ENCODE data around the gene ABTB2. TPM values are rescaled to one million over a fixed set of nuclear protein-coding genes. Genes with fewer than 3 reads are reported as not detected.

ABTB2 gene
- total RNA-seq, 1 experiment from 2014 or later = 3.6 TPM

- Mint-ChIP-seq H3K27me3 (ENCODE audit: insufficient read depth, unreplicated experiment) (no peaks in the 10 kb centered on the region), H3K4me3 (ENCODE audit: unreplicated experiment) (no peak overlapping the region), H3K9me3 (ENCODE audit: unreplicated experiment) (no peaks in the 10 kb centered on the region), H3K27ac (ENCODE audit: unreplicated experiment) (no peak overlapping the region), H3K36me3 (ENCODE audit: insufficient read depth, unreplicated experiment) (no peaks in the 10 kb centered on the region), H3K4me1 (ENCODE audit: low read depth, unreplicated experiment) (no peaks in the 10 kb centered on the region)
- CTCF ChIA-PET = no interaction called here
- BruUV-seq (replicated peaks) = no TSS peak
- POLR2A ChIA-PET = no interaction called here
- no peaks in the 10 kb centered on the region for H3K36me3 ChIP-seq (ENCODE audit: control insufficient read depth, insufficient read depth, low read length)
- no peak for DNase-seq
- no peaks in the 10 kb centered on the region for H3K4me1 ChIP-seq
- no peak overlapping the region for H3K4me3 ChIP-seq (ENCODE audit: low read depth, low read length)
- TF ChIP-seq, protein P1, sequence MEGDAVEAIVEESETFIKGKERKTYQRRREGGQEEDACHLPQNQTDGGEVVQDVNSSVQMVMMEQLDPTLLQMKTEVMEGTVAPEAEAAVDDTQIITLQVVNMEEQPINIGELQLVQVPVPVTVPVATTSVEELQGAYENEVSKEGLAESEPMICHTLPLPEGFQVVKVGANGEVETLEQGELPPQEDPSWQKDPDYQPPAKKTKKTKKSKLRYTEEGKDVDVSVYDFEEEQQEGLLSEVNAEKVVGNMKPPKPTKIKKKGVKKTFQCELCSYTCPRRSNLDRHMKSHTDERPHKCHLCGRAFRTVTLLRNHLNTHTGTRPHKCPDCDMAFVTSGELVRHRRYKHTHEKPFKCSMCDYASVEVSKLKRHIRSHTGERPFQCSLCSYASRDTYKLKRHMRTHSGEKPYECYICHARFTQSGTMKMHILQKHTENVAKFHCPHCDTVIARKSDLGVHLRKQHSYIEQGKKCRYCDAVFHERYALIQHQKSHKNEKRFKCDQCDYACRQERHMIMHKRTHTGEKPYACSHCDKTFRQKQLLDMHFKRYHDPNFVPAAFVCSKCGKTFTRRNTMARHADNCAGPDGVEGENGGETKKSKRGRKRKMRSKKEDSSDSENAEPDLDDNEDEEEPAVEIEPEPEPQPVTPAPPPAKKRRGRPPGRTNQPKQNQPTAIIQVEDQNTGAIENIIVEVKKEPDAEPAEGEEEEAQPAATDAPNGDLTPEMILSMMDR (IDR thresholded peaks at IDR 0.05; ENCODE audit: insufficient read depth in 1 of 2, low read depth in 1 of 2, low read length in 1 of 2, severe bottlenecking in 1 of 2, unreplicated experiment in 1 of 2) = no peak
- H3K9me3 ChIP-seq = no peaks in the 10 kb centered on the region
- intact Hi-C loops (cut with micrococcal nuclease; ENCODE audit: unreplicated experiment) = no loop called here
- H3K27me3 ChIP-seq (replicated peaks; ENCODE audit: control insufficient read depth, insufficient read depth, low read length) = no peaks in the 10 kb centered on the region
These were observed 88.8 kb downstream of the ABTB2 start for GRCh38 chr11:34268906-34269430.

GRCh38 chr11:34267417-34267816 is 90.4 kb downstream of the ABTB2 start:
- Mint-ChIP-seq H3K27me3 (ENCODE audit: insufficient read depth, unreplicated experiment) (no peaks in the 10 kb centered on the region), H3K4me3 (ENCODE audit: unreplicated experiment) (no peak overlapping the region), H3K27ac (ENCODE audit: unreplicated experiment) (no peak overlapping the region), H3K36me3 (ENCODE audit: insufficient read depth, unreplicated experiment) (no peaks in the 10 kb centered on the region), H3K9me3 (ENCODE audit: unreplicated experiment) (no peaks in the 10 kb centered on the region), H3K4me1 (ENCODE audit: low read depth, unreplicated experiment) (no peaks in the 10 kb centered on the region)
- TF ChIP-seq, protein P1 (IDR thresholded peaks at IDR 0.05; ENCODE audit: insufficient read depth in 1 of 2, low read depth in 1 of 2, low read length in 1 of 2, severe bottlenecking in 1 of 2, unreplicated experiment in 1 of 2) = no peak
- Histone ChIP-seq H3K4me1 (no peaks in the 10 kb centered on the region), H3K9me3 (no peaks in the 10 kb centered on the region), H3K27me3 (replicated peaks; ENCODE audit: control insufficient read depth, insufficient read depth, low read length) (no peaks in the 10 kb centered on the region), H3K4me3 (ENCODE audit: low read depth, low read length) (no peak overlapping the region), H3K36me3 (ENCODE audit: control insufficient read depth, insufficient read depth, low read length) (no peaks in the 10 kb centered on the region)
- POLR2A ChIA-PET = no interaction called here
- no peak for DNase-seq
- CTCF ChIA-PET = no interaction called here
- no TSS peak for BruUV-seq (replicated peaks)
- intact Hi-C loops (cut with micrococcal nuclease; ENCODE audit: unreplicated experiment) = no loop called here

DNA sequence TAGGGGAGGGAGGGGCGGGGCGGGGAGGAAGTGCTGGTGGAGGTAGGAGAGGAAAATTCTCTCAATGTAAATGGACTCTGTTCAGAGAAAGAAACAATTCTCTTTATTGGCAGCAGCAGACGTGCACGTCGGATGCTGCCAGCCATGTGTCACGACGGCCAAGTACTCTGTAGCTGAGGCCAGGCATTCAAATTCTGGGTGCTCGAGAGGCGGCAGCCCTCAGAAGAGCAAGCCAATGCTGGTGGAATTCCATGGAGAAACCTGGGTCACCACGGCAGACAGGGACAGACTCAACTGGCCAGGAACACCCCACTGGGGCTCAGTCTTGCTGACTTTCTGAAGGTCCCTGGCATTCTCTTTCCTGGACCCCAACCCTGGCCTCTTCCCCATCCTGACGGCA is 90.8 kb downstream of the ABTB2 start:
- Histone ChIP-seq H3K4me3 (ENCODE audit: low read depth, low read length) (no peak overlapping the region), H3K4me1 (no peaks in the 10 kb centered on the region), H3K27me3 (replicated peaks; ENCODE audit: control insufficient read depth, insufficient read depth, low read length) (no peaks in the 10 kb centered on the region), H3K36me3 (ENCODE audit: control insufficient read depth, insufficient read depth, low read length) (no peaks in the 10 kb centered on the region), H3K9me3 (no peaks in the 10 kb centered on the region)
- DNase-seq = peak in 1 of 2 experiments; percentile 14
- Mint-ChIP-seq H3K4me3 (ENCODE audit: unreplicated experiment) (no peak overlapping the region), H3K27me3 (ENCODE audit: insufficient read depth, unreplicated experiment) (no peaks in the 10 kb centered on the region), H3K9me3 (ENCODE audit: unreplicated experiment) (no peaks in the 10 kb centered on the region), H3K27ac (ENCODE audit: unreplicated experiment) (no peak overlapping the region), H3K36me3 (ENCODE audit: insufficient read depth, unreplicated experiment) (no peaks in the 10 kb centered on the region), H3K4me1 (ENCODE audit: low read depth, unreplicated experiment) (no peaks in the 10 kb centered on the region)
- no TSS peak for BruUV-seq (replicated peaks)
- ChIA-PET CTCF (no interaction called here), POLR2A (no interaction called here)
- intact Hi-C loops (cut with micrococcal nuclease; ENCODE audit: unreplicated experiment) = no loop called here
- TF ChIP-seq, protein P1 (IDR thresholded peaks at IDR 0.05; ENCODE audit: insufficient read depth in 1 of 2, low read depth in 1 of 2, low read length in 1 of 2, severe bottlenecking in 1 of 2, unreplicated experiment in 1 of 2) = no peak

Data from Caco-2 (cell line).